ENCODE data around the gene FAM168A.

- TF ChIP-seq, protein P1, sequence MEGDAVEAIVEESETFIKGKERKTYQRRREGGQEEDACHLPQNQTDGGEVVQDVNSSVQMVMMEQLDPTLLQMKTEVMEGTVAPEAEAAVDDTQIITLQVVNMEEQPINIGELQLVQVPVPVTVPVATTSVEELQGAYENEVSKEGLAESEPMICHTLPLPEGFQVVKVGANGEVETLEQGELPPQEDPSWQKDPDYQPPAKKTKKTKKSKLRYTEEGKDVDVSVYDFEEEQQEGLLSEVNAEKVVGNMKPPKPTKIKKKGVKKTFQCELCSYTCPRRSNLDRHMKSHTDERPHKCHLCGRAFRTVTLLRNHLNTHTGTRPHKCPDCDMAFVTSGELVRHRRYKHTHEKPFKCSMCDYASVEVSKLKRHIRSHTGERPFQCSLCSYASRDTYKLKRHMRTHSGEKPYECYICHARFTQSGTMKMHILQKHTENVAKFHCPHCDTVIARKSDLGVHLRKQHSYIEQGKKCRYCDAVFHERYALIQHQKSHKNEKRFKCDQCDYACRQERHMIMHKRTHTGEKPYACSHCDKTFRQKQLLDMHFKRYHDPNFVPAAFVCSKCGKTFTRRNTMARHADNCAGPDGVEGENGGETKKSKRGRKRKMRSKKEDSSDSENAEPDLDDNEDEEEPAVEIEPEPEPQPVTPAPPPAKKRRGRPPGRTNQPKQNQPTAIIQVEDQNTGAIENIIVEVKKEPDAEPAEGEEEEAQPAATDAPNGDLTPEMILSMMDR (IDR thresholded peaks at IDR 0.05; ENCODE audit: low read depth, low read length): no peak
- TF ChIP-seq EZH2phosphoT487 (IDR thresholded peaks at IDR 0.05; ENCODE audit: low read depth): no peak
Measured at GRCh38 chr11:73475549-73476095, 122.3 kb downstream of the FAM168A start.

Measured in OCI-LY3 (cell line).